Lower lobe of right lung (tissue), 2 donors: ENCODE results near the gene IKBKE. TPM values are rescaled to one million over a fixed set of nuclear protein-coding genes. Genes with fewer than 3 reads are reported as not detected.
A peak's percentile ranks its signal among the peaks of the same experiment; 100 is the strongest.

Experiments used
- ATAC-seq, 2 donors: fragments of 200-7000 bp; cut with Tn5 transposase; one replicate each; pipeline ENCODE4 v1.9.1; 2020 to 2022; ENCODE audit warnings: mild to moderate bottlenecking in 2 of 2, moderate library complexity in 2 of 2
- DNase-seq: peaks from one replicate; pipeline ENCODE4 v3.0.0-alpha.2; 2020
- H3K27ac ChIP-seq: fragments of 200-600 bp; one replicate; pipeline ENCODE4 v1.8.0; 2022
- H3K27me3 ChIP-seq: fragments of 200-600 bp; one replicate; pipeline ENCODE4 v1.8.0; 2022; ENCODE audit warnings: low read depth
- H3K36me3 ChIP-seq: fragments of 200-600 bp; one replicate; pipeline ENCODE4 v1.8.0; 2022; ENCODE audit warnings: mild to moderate bottlenecking
- H3K4me1 ChIP-seq: fragments of 200-600 bp; one replicate; pipeline ENCODE4 v1.8.0; 2022
- H3K4me3 ChIP-seq: fragments of 200-600 bp; one replicate; pipeline ENCODE4 v1.8.0; 2022; ENCODE audit warnings: mild to moderate bottlenecking
- H3K9me3 ChIP-seq: fragments of 200-600 bp; one replicate; pipeline ENCODE4 v1.8.0; 2022
- intact Hi-C: fragments of 100-400 bp; cut with DNase I; formaldehyde crosslinking; loops from one replicate; pipeline ENCODE4 v1.11.0; 2022
- microRNA-seq: library from miRNA; unstranded; fragments of <30 nt; microRNA quantifications from one replicate; pipeline ENCODE4 v1.2.0, GENCODE V29; 2020; ENCODE audit warnings: borderline number of aligned reads
- total RNA-seq: library from RNA; stranded (reverse); fragmentation: NEBNext Ultra II Directional; extraction: Animal tissue kit (Norgen Biotek cat#: 25700); gene quantifications from one replicate; pipeline ENCODE4 v1.2.1, GENCODE V29; 2021
- TF ChIP-seq, protein P1 (sequence below): fragments of 200-600 bp; IDR thresholded peaks from one replicate; pipeline ENCODE4 v1.8.0; 2022; ENCODE audit warnings: antibody characterized with exemption, mild to moderate bottlenecking
- donor health status: DM: no; HTN: yes; CAD: no; lungs with severe emphysema.

IKBKE gene
- total RNA-seq, 1 donor from 2014 or later, result 12.5 TPM

DNA sequence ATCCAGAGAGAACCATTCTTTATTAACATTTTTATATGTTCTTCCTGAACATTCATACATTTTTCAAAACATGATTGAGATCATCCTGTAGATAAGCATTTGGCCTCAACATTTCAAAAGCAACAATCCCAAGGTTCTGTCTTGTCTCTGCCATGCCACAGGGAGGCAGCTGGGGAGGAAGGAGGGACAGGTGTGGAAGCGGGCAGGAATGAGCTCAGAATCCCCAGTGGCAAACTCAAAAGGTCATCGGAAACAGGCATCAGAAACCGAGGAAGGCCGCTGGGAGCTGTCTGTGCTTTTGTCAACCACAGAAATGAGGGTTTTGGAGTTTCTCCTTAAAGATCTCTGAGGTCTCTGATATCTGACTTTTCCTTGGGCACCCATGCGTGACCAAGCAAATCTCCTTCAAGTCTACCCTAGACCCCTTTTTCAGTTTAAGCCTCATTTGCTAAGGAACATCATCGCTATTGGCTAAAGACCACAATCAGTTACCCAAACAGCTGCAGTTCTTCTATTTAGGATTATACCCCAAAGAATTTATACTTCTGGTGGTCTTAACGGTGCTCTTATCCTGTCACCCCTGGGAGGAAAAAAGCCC, 71.1 kb downstream of the IKBKE start:
- TF ChIP-seq, protein P1, sequence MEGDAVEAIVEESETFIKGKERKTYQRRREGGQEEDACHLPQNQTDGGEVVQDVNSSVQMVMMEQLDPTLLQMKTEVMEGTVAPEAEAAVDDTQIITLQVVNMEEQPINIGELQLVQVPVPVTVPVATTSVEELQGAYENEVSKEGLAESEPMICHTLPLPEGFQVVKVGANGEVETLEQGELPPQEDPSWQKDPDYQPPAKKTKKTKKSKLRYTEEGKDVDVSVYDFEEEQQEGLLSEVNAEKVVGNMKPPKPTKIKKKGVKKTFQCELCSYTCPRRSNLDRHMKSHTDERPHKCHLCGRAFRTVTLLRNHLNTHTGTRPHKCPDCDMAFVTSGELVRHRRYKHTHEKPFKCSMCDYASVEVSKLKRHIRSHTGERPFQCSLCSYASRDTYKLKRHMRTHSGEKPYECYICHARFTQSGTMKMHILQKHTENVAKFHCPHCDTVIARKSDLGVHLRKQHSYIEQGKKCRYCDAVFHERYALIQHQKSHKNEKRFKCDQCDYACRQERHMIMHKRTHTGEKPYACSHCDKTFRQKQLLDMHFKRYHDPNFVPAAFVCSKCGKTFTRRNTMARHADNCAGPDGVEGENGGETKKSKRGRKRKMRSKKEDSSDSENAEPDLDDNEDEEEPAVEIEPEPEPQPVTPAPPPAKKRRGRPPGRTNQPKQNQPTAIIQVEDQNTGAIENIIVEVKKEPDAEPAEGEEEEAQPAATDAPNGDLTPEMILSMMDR, result no peak
- Histone ChIP-seq H3K27ac (peak overlapping the region; percentile 78), H3K9me3 (no peaks in the 10 kb centered on the region), H3K27me3 (no peaks in the 10 kb centered on the region), H3K4me3 (no peak overlapping the region), H3K4me1 (peaks cover 19% of the 10 kb centered on the region), H3K36me3 (no peaks in the 10 kb centered on the region)
- ATAC-seq (no peak), DNase-seq (no peak)
- intact Hi-C loops, result no loop called here

DNA sequence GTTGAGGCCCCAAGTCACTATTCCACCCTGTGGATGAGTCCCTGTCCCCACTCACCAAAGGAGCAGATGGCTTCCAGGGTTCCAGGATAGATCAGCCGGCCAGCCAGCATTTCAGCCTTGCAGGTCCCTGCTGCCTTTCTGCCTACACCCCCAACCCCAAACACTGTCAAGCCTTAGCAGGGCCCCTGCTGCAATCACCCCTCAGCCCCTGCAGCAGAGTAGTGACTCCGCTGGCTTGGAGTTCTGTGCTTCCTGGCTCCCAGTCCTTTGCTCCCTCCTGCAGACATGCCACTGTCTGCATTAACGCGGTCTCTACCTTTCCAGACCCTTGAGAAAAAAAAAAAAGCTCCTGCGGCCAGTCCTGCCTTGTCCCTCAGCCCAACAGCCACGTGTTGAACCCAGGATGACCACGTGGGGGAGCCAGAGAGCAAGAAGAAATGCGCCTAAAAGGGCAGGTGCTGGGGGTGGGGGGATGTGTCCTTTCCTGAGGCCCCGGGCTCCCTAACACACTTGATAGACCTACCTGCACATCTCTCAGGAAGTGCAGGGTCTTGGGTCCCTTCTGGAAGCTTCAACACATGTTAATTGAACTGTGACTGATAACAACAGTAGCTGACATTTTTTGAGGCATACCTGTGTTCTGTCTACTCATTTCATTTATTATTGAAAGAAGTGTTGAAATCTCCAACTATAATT, 74.4 kb downstream of the IKBKE start:
- Histone ChIP-seq H3K4me1 (peaks cover 14% of the 10 kb centered on the region), H3K27ac (no peak overlapping the region), H3K4me3 (no peak overlapping the region), H3K27me3 (no peaks in the 10 kb centered on the region), H3K9me3 (no peaks in the 10 kb centered on the region), H3K36me3 (no peaks in the 10 kb centered on the region)
- TF ChIP-seq, protein P1, result peak; percentile 87
- intact Hi-C loops, result no loop called here
- ATAC-seq (peak; percentile 75 to 80), DNase-seq (peak; percentile 80)

DNA sequence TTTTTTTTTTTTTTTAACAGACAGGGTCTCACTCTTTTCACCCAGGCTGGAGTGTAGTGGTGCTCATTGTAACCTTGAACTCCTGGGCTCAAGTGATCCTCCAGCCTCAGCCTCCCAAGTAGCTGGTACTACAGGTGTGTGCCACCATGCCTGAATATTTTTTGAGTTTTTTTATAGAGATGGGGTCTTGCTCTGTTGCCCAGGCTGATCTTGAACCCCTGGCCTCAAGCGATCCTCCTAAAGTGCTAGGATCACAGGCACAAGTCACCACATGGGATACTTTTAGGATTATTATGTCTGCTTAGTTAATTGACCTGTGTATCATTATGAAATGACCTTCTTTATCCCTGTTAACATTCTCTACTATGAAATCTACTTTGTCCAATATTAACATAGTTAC, 75.1 kb downstream of the IKBKE start:
- Histone ChIP-seq H3K4me1 (peaks cover 10% of the 10 kb centered on the region), H3K36me3 (no peaks in the 10 kb centered on the region), H3K4me3 (no peak overlapping the region), H3K9me3 (no peaks in the 10 kb centered on the region), H3K27me3 (no peaks in the 10 kb centered on the region), H3K27ac (no peak overlapping the region)
- intact Hi-C loops, result no loop called here
- TF ChIP-seq, protein P1, result no peak
- no peak for DNase-seq
- no peak for ATAC-seq

Small RNA genes within 50 kb of the gene (microRNA-seq; reads per million reads assigned to microRNA genes)
- not detected for gene MIR6769B

Other genes with a start within 250 kb of the IKBKE start
- gene RASSF5, start 37.1 kb downstream of the IKBKE start, total RNA-seq, result 48.2 TPM
- 47.0 TPM for gene EIF2D, start 142.0 kb downstream of the IKBKE start, total RNA-seq
- gene DYRK3, start 165.1 kb downstream of the IKBKE start, total RNA-seq, result 6.4 TPM
- 87.0 TPM for gene MAPKAPK2, start 214.4 kb downstream of the IKBKE start, total RNA-seq